T-helper 22 cell (primary cell): ENCODE data around the gene YWHAE.
"Not testable (repeated sequence)": the region's sequence is repeated elsewhere in the genome, so short reads cannot be mapped to it uniquely, and the experiment has no call there.

Experiments used
- DNase-seq: peaks from one replicate; pipeline ENCODE4 v3.0.0-alpha.2; 2020; ENCODE audit warnings: low read depth

YWHAE gene

GRCh38 chr17:1373707-1374237 lies 26.2 kb downstream of the YWHAE start:
- no peak for DNase-seq

GRCh38 chr17:1372618-1373017 lies 27.4 kb downstream of the YWHAE start:
- DNase-seq, result no peak

- no peak for DNase-seq
Observed at GRCh38 chr17:1371893-1372590, 28.0 kb downstream of the YWHAE start.

GRCh38 chr17:1368588-1368987 lies 31.4 kb downstream of the YWHAE start:
- no peak for DNase-seq

GRCh38 chr17:1367351-1367745 lies 32.7 kb downstream of the YWHAE start:
- DNase-seq, result no peak

- no peak for DNase-seq
Observed at GRCh38 chr17:1366234-1366633, 33.8 kb downstream of the YWHAE start.

GRCh38 chr17:1365445-1366039 lies 34.5 kb downstream of the YWHAE start:
- peak; percentile 46 for DNase-seq

GRCh38 chr17:1362964-1363363 lies 37.1 kb downstream of the YWHAE start:
- no peak for DNase-seq

- no peak for DNase-seq
Observed at GRCh38 chr17:1362065-1362848, 37.8 kb downstream of the YWHAE start.

GRCh38 chr17:1360975-1361374 lies 39.0 kb downstream of the YWHAE start:
- DNase-seq, result no peak

- DNase-seq, result not testable (repeated sequence)
Observed at GRCh38 chr17:1360315-1360714, 39.7 kb downstream of the YWHAE start.

- DNase-seq, result no peak
Observed at GRCh38 chr17:1354030-1354429, 46.0 kb downstream of the YWHAE start.

GRCh38 chr17:1352530-1352929 lies 47.5 kb downstream of the YWHAE start:
- DNase-seq, result not testable (repeated sequence)

- no peak for DNase-seq
Observed at GRCh38 chr17:1351971-1352370, 48.1 kb downstream of the YWHAE start.

GRCh38 chr17:1351275-1351674 lies 48.7 kb downstream of the YWHAE start:
- DNase-seq, result no peak

GRCh38 chr17:1347589-1348323 lies 52.3 kb downstream of the YWHAE start:
- DNase-seq, result no peak

- no peak for DNase-seq
Observed at GRCh38 chr17:1344521-1344920, 55.5 kb downstream of the YWHAE start.

- no peak for DNase-seq
Observed at GRCh38 chr17:1343554-1343953, 56.5 kb downstream of the YWHAE start.

- no peak for DNase-seq
Observed at GRCh38 chr17:1340371-1340770, 59.7 kb downstream of the YWHAE start.

GRCh38 chr17:1331708-1332107 lies 68.3 kb downstream of the YWHAE start:
- DNase-seq, result no peak

GRCh38 chr17:1329745-1330343 lies 70.2 kb downstream of the YWHAE start:
- no peak for DNase-seq

- no peak for DNase-seq
Observed at GRCh38 chr17:1328437-1328836, 71.6 kb downstream of the YWHAE start.
